ENCODE results near the gene SURF4.

- TF ChIP-seq CTCF (IDR thresholded peaks at IDR 0.05) (no peak), CEBPB (IDR thresholded peaks at IDR 0.05) (no peak), JUN (IDR thresholded peaks at IDR 0.05) (no peak), POLR2A (IDR thresholded peaks at IDR 0.05; ENCODE audit: low read length) (no peak), EP300 (IDR thresholded peaks at IDR 0.05) (no peak), RCOR1 (IDR thresholded peaks at IDR 0.05; ENCODE audit: low read depth, low read length) (no peak), PHF8 (IDR thresholded peaks at IDR 0.05; ENCODE audit: borderline replicate concordance, low read depth) (no peak), MAX (IDR thresholded peaks at IDR 0.05) (no peak), RAD21 (conservative IDR thresholded peaks at IDR 0.05 in 1 of 2, IDR thresholded peaks at IDR 0.05 in 1 of 2) (no peak), NR3C1 (IDR thresholded peaks at IDR 0.05) (no peak), E2F6 (IDR thresholded peaks at IDR 0.05; ENCODE audit: borderline replicate concordance, low read depth) (no peak)
These were observed 9.6 kb upstream of the SURF4 start for GRCh38 chr9:133385452-133385851.
